Fibroblast of skin of left quadriceps (primary cell): ENCODE results near the gene TOM1L2.

Source experiments
- DNase-seq, 2 experiments: peaks; one replicate each; pipeline ENCODE4 v3.0.0-alpha.2; 2013; ENCODE audit warnings: low read depth in 2 of 2

Gene TOM1L2

DNA sequence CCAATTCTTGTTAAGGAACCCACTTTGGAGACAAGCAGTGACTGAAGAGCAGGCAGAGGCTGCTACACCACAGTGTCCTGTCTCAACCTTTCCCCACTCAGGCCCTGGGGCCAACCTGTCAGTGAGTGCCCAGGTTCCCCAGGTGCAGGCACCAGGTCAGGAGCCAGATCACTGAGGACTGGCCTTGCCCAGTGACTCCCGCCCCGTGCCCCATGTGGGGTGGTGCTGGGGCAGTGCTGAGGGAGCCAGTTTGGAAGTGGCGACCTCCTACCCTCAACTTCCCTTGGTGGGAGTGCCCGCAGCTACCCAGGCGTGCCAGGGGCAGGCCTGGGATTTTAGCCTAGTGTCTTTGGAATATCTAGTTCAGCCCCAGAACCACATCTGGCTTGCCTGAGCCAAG, 164.8 kb downstream of the TOM1L2 start:
- DNase-seq, result no peak

- DNase-seq, result no peak
These were observed 165.5 kb downstream of the TOM1L2 start for GRCh38 chr17:17806611-17807274.

DNA sequence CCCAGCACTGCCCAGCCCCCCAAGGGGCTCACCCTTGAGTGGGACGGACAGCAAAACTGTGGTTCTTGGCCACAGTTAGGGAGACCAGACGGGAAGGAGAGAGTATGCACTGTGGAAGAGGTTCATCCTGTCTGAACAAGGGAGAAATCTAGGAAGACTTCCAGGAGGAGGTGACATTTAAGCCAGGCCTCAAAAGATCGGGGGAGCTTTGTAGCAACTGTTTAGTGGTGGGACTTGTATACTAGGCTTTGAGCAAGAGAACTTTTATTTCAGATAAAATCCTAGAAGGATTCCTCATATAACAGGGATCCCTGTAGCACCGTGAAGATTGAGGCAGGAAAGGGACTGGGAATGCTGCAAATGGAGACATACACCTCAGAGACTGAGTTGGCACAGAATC, 166.2 kb downstream of the TOM1L2 start:
- DNase-seq, result no peak

DNA sequence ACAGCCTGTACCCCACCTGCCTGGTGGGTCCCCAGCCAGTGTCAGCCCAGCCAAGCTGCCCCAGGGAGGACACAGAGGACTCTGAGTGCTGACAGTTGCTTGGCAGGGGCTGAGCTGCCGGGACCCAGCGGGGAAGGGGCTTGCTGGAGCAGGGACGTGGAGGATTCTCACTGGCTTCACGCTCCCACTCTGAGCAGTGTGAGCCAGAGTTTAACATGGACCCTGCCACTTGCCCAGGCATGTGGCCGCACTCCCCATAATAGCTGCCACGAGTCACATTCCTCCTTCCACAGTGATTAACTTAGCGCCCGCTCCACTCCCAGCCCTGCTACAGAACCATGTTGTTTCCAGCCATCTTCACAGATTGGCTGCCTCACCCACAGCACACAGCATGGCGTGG, 166.6 kb downstream of the TOM1L2 start:
- DNase-seq, result no peak

- no peak for DNase-seq
These were observed 168.2 kb downstream of the TOM1L2 start for GRCh38 chr17:17804007-17804406.

DNA sequence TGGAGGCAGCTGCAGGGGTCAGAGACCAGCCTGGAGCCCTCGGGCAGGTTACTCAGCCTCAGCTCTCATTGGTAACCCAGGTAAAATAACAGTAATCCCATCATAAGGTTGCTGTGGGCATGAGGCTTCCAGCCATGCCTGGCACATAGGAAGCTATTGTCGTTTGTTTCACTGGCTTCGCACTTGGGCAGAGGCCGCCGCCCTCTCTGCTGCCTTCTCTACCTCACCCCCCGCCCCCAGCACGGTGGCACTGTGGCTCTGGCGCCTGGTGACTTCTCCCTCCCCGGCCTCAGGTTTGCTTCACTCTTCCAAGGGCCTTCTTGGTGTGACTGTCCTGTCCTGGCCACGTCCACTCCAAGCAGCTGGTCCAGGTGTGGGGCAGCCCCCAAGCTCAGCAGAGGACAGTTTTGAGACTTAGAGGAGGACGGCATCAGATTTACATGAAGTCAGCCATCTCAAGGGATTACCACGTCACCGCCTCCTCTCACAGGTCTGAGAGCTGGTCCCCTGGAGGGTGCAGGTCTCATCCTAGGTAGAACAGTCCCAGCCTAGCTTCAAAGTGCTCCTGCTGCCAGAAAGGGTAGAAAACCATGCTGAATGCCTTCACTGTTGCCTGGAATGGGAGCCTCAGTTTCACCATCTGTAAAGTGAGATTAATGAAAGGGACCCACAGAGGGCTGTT, 170.3 kb downstream of the TOM1L2 start:
- no peak for DNase-seq

GRCh38 chr17:17800504-17801021, 171.6 kb downstream of the TOM1L2 start:
- no peak for DNase-seq

DNA sequence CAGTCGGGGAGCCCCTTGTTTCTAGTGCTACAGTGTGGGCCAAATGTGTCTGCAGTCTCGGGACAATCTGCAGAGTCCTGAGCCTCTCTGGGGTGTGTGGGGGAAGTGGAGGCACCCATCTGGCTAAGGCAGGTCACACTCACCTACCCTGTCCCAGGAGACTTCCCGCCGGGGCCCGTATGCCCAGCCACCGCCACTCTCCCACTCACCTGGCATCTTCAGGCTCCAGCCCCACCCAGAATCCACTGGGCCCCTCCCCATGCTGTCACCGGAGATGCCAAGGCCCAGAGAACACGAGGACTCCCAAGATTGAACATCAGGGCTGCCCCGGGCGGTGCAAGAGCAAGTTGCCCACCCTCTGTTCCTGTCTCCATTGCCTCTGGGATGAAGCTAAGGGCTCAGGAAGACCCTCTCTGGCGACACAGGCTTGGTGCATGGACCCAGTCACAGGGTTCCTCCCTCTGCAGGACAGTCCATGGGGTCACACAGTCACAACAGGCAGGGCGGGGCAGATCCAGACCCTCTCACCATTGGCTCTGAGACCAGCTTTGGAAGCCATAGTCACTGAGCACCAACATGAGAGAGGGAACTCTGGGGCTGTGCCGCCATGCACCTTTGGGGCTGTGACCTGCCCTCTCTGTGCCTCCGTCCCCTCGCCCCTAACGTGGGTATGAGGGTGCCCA, 173.5 kb downstream of the TOM1L2 start:
- DNase-seq, result no peak

GRCh38 chr17:17798010-17798556, 174.1 kb downstream of the TOM1L2 start:
- DNase-seq, result no peak

- DNase-seq, result no peak
These were observed 174.9 kb downstream of the TOM1L2 start for GRCh38 chr17:17797119-17797809.

DNA sequence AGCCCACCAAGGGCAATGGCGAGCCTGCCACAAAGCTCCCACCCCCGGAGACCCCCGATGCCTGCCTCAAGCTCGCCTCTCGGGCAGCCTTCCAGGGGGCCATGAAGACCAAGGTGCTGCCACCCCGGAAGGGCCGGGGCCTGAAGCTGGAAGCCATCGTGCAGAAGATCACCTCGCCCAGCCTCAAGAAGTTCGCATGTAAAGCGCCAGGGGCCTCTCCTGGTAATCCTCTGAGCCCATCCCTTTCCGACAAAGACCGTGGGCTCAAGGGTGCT, 175.5 kb downstream of the TOM1L2 start:
- no peak for DNase-seq

GRCh38 chr17:17795946-17796786, 176.0 kb downstream of the TOM1L2 start:
- no peak for DNase-seq

DNA sequence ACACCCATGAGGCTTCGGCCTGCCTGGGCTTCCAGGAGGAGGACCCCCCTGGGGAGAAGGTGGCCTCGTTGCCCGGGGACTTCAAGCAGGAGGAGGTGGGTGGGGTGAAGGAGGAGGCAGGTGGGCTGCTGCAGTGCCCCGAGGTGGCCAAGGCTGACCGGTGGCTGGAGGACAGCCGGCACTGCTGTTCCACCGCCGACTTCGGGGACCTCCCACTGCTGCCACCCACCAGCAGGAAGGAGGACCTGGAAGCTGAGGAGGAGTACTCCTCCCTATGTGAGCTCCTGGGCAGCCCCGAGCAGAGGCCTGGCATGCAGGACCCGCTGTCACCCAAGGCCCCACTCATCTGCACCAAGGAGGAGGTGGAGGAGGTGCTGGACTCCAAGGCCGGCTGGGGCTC, 176.9 kb downstream of the TOM1L2 start:
- no peak for DNase-seq

- no peak for DNase-seq
These were observed 177.8 kb downstream of the TOM1L2 start for GRCh38 chr17:17794382-17794781.
